Embryonic facial prominence (tissue), 1 donor: ENCODE data around the gene IGSF23.

ENCODE experiments used
- DNase-seq: peaks from one replicate; pipeline ENCODE4 v3.0.0-alpha.2; 2016; ENCODE audit errors: extremely low spot score

IGSF23 gene

DNA sequence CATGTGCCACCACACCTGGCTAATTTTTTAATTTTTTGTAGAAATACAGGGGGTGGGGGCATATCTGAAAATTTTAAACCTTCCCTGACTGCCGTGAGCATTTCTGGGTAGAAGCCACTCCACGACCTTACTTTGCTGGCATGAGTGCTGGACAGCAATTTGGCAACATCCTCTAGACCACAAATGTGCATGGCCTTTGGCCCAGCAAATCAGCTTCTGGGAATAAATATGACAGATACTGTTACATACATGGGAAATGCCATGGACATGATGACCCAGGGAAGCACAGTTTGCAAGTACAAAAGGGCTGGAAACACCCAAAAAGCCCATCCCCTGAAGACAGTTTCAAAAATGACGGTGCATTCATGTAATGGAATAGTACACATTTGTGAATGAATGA is 27.2 kb downstream of the IGSF23 start:
- DNase-seq, result no peak

- no peak for DNase-seq
Measured at GRCh38 chr19:44641501-44642265, 28.3 kb downstream of the IGSF23 start.

GRCh38 chr19:44642377-44642776 is 29.0 kb downstream of the IGSF23 start:
- DNase-seq, result no peak

DNA sequence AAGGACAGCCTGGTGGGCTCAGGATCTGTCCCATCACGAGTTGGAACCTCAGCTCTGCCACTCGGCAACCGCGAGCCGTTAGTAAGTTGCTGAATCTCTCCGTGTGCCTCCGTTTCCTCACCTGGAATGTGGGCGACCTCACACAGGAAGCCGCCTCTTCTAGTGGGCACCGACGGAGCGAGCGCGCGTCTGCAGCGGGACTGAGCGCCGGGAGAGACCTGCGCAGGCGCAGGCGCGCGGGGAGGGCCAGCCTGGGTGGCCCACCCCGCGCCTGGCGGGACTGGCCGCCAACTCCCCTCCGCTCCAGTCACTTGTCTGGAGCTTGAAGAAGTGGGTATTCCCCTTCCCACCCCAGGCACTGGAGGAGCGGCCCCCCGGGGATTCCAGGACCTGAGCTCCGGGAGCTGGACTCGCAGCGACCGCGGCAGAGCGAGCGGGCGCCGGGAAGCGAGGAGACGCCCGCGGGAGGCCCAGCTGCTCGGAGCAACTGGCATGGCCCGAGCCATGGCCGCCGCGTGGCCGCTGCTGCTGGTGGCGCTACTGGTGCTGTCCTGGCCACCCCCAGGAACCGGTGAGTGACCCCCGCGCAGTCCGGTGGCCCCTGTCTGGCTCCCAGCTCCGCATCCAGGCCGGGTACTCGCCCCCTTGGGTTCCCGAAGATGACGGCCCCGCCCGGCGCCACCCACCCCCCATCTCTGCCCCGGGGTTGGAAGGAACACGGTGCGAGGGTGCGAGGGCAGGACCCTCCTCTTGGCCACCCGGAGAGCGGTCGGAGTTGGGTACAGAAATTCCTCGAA is 30.4 kb downstream of the IGSF23 start, which contains the start of gene PVR:
Gene PVR, plus strand, starts transcription at position 306 of the 797 bp plus-strand sequence. Its CDS starts 187 bp downstream, at position 493.
- DNase-seq, result peak; percentile 56

DNA sequence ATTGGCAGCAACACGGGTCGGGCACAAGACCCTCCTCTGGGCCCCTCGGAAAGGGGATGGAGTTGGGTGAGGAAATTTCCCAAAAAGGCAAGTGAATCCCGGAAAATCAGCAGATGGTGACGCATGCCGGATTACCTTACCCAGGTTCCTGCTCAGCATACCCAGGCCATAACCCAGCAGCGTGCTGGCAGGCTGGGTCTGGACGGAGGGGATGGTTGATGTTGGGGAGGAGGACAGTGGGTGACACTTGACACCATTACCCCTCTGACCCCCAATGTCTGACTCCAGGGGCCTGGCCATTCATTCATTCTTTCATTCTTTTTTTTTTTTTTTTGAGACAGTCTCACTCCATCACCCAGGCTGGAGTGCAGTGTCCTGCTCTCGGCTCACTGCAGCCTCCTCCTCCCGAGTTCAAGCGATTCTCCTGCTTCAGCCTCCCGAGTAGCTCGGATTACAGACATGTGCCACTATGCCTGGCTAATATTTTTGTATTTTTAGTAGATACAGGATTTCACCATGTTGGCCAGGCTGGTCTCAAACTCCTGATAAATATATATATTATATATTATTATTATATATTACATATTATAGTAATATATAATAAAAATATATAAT is 31.1 kb downstream of the IGSF23 start:
- DNase-seq, result peak; percentile 58

- no peak for DNase-seq
Measured at GRCh38 chr19:44645407-44646048, 32.2 kb downstream of the IGSF23 start.

GRCh38 chr19:44646049-44646416 is 32.7 kb downstream of the IGSF23 start:
- DNase-seq, result no peak

- no peak for DNase-seq
Measured at GRCh38 chr19:44647144-44647543, 33.8 kb downstream of the IGSF23 start.

DNA sequence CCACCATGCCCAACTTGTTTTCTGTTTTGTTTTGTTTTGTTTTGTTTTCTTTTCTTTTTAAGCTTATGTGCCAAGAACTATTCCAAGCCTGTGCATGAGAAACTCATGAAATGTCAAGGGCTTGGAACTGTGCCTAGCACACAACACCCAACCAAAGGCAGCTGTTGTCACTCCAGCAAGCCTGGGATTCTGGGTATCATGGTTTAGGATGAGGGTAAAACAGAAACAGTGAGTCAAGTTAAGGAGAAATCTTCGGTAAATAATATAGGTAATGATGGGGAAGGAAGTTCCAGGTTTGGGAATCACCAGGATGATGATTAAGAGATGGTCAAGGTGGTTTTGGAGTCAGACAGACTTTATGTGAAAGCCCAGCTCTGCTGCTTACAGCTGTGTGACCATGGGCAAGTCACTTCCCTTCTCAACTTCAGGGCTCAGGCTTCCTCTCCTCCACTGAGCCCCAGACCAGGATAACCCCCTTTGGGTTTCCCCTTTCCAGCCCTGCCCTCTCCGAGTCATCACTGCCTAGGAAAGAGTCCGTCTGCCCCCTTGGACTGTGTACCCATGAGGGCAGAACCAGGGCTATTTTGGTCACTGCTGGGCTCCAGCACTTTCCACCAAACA is 35.4 kb downstream of the IGSF23 start:
- no peak for DNase-seq

GRCh38 chr19:44649578-44650145 is 36.3 kb downstream of the IGSF23 start:
- DNase-seq, result no peak

GRCh38 chr19:44653343-44653742 is 40.0 kb downstream of the IGSF23 start:
- DNase-seq, result no peak

DNA sequence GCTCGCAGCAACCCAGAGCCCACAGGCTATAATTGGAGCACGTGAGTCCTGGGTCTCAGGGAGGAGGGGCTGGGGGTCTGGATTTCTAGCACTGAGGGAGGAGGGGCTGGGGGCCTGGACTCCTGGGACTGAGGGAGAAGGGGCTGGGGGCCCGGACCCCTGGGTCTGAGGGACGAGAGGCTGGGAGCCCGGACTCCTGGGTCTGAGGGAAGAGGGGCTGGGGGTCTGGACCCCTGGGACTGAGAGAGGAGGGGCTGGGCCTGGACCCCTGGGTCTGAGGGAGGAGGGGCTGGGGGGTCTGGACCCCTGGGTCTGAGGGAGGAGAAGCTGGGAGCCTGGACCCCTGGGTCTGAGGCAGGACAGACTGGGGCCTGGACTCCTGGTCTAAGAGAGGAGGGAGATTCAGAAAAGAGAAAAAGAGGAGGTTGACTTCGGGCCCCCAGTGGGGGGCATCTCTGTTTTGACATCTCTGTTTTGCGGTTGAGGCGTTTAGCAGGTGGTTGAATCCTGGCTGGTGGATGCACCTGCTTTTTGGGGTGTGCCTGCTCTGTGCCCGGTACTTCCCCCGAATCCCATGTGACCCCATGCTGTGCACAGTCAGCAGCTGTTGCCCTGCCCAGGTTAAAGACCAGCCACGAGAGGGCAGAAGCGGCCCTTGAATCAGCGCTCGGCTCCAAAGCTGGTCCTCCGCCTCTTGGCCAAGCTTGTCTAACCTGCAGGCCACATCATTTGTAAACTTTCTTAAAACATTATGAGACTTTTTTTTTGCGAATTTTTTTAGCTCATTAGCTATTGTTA is 40.8 kb downstream of the IGSF23 start:
- no peak for DNase-seq

DNA sequence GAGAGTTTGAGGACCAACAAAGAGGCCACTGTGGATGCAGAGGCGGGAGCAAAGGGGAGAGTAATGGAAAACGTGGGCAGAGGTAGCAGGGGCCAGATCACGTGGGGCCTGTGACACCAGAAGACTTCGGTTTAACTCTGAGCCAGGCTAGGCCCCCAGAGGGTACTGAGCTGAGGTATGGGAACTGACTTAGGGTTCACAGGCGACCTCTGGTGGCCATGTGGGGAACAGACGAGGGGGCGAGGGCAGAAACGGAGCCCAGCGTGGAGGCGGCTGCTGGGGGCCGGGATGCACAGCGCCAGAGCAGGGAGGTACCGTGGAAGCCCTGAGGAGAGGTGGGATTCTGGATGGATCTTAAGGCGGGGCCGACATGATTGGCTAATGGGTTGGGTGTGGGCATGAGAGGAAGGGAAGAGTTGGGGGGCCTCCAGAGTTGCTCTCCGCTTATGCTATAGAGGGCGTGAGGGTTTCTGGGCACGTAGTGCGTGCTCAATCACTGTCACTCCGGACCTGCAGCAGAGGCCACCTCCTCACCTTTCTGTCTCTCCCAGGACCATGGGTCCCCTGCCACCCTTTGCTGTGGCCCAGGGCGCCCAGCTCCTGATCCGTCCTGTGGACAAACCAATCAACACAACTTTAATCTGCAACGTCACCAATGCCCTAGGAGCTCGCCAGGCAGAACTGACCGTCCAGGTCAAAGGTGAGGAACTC is 44.0 kb downstream of the IGSF23 start:
- peak; percentile 18 for DNase-seq

- DNase-seq, result no peak
Measured at GRCh38 chr19:44658069-44658733, 44.8 kb downstream of the IGSF23 start.

DNA sequence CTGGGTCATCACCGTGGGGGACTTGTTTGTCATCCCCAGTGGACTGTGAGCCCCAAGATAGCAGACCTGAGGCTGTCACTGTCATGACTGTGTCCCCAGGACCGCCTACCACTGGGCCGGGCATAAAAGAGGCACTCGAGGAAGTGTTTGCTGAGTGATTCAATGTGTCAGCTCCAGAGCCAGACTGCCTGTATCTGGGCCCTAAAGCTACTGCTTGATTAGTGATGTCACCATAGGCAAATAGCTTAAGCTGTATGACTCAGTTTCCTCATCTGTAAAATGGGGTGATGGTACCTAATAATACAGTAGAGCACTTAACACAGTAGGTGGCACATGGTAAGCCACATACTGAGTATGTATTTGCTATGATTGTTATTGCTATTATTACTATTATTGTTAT is 46.7 kb downstream of the IGSF23 start:
- DNase-seq, result no peak

DNA sequence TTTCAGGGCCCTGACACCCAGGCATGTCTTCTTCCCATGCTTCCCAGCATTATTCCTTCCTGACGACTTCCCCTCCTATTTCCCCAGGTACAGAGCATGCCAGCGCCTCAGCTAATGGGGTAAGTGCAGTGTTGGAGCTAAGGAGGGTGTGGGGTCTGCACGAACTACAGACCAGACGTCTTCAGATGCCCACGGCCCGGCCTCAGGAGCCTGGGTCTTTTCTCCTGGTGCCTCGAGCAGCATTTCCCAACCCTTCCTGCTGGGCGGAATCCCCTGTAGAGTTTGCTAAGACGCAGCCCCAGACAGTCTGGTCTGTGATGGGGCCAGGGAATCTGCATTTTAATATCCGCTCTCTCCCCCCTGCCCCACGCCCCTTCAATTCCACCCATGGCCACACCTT is 47.8 kb downstream of the IGSF23 start:
- no peak for DNase-seq

DNA sequence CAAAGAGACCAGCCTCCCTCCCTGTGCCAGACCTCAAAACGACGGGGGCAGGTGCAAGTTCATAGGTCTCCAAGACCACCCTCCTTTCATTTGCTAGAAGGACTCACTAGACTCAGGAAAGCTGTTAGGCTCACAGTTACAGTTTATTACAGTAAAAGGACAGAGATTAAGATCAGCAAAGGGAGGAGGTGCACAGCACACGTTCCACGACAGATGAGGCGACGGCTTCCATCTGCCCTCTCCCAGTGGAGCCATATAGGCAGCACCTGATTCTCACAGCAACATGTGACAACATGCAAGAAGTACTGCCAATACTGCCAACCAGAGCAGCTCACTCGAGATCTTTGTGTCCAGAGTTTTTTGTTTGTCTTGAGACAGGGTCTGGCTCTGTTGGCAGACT is 48.5 kb downstream of the IGSF23 start:
- DNase-seq, result no peak

- DNase-seq, result no peak
Measured at GRCh38 chr19:44662691-44663385, 49.5 kb downstream of the IGSF23 start.

DNA sequence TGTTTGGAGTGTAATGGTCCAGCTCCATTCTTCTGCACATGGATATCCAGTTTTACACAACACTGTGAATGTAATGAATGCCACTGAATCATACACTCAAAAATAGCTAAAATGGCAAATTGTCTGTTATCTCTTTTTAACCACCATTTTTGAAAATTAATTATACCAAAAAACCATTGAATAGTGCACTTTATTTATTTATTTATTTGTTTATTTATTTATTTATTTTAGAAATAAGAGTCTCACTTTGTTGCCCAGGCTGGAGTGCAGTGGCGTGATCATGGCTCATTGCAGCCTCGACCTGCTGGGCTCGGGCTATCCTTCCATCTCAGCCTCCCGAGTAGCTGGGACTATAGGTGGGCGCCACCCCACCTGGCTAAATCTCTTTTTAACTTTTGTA is 50.6 kb downstream of the IGSF23 start:
- DNase-seq, result no peak
